ENCODE data around the gene TRIM14. TPM values are rescaled to one million over a fixed set of nuclear protein-coding genes. Genes with fewer than 3 reads are reported as not detected.

TRIM14 gene
- total and polyA plus RNA-seq, 10 of the 15 experiments (the other 5 are each of a cell fraction or from before 2014, with no cell fraction given) = 8.6 to 53.3 (median 35.7) TPM

GRCh38 chr9:98022447-98022846 lies 96.6 kb downstream of the TRIM14 start (continued):
- TF ChIP-seq MLLT1 (IDR thresholded peaks at IDR 0.05) (no peak), SIX5 (IDR thresholded peaks at IDR 0.05; ENCODE audit: low read depth, low read length, severe bottlenecking) (no peak), IRF5 (IDR thresholded peaks at IDR 0.05; ENCODE audit: borderline replicate concordance) (no peak), SREBF2 (IDR thresholded peaks at IDR 0.05; ENCODE audit: low read length) (no peak), FOXM1 (IDR thresholded peaks at IDR 0.05; ENCODE audit: low read depth, low read length) (no peak), KLF5 (IDR thresholded peaks at IDR 0.05; ENCODE audit: partially characterized antibody) (no peak), JUND (IDR thresholded peaks at IDR 0.05; ENCODE audit: low read depth, low read length) (no peak), JUNB (IDR thresholded peaks at IDR 0.05) (no peak)

GRCh38 chr9:98021306-98022040 lies 97.5 kb downstream of the TRIM14 start:
- Histone ChIP-seq H3K9me3 (replicated peaks; ENCODE audit: control insufficient read depth, insufficient read depth, low read length) (no peaks in the 10 kb centered on the region), H3K36me3 (ENCODE audit: control insufficient read depth in 2 of 2, insufficient read depth in 2 of 2, low read length in 1 of 2) (peaks cover 11% of the 10 kb centered on the region in 2 experiments), H3K27me3 (replicated peaks in 1 of 2; ENCODE audit: control insufficient read depth in 2 of 2, insufficient read depth in 2 of 2, low read length in 1 of 2) (no peaks in the 10 kb centered on the region), H4K20me1 (ENCODE audit: control insufficient read depth, insufficient read depth) (no peaks in the 10 kb centered on the region), H3K79me2 (ENCODE audit: control insufficient read depth, insufficient read depth, low read length) (no peaks in the 10 kb centered on the region), H3K9ac (ENCODE audit: control insufficient read depth, insufficient read depth, low read length) (no peak overlapping the region), H2AFZ (ENCODE audit: control insufficient read depth, low read depth, low read length) (no peak overlapping the region), H3K4me2 (ENCODE audit: control insufficient read depth, insufficient read depth) (no peak overlapping the region), H3K4me3 (no peak overlapping the region), H3K27ac (ENCODE audit: control insufficient read depth, insufficient read depth) (no peak overlapping the region), H3K4me1 (ENCODE audit: control insufficient read depth, insufficient read depth, low read length) (no peaks in the 10 kb centered on the region)
- ChIA-PET RAD21 (ENCODE audit: unreplicated experiment) (no interaction called here), SMC1A (ENCODE audit: uncharacterized antibody, unreplicated experiment) (interaction anchor here (0.9 to 1.5 kb wide), 5 partner anchors 11 to 35 kb away, joined by 3 to 8 read pairs (median 4); no protein-coding TSS in a partner anchor), CTCF (no interaction called here), POLR2A (interaction anchor here (0.6 kb wide), 1 partner anchor 229 kb away, joined by 3 read pairs; no protein-coding TSS in a partner anchor)
- no peak for FAIRE-seq
- WGBS (ENCODE audit: insufficient coverage, insufficient replicate concordance, low lambda C conversion rate, missing lambda C conversion rate) = 78% methylated on average over 8 of the region's 8 CpGs
- in situ Hi-C loops (cut with MboI) (no loop called here), intact Hi-C loops (cut with micrococcal nuclease; ENCODE audit: unreplicated experiment) (no loop called here)
- no peak for ATAC-seq
- DNase-seq (ENCODE audit: low read depth, low spot score) = no peak
- BruUV-seq (replicated peaks) = no TSS peak
- TF ChIP-seq MTA2 (IDR thresholded peaks at IDR 0.05; ENCODE audit: low read depth) = no peak
- no peak for TF ChIP-seq SREBF1 (IDR thresholded peaks at IDR 0.05; ENCODE audit: low read length)
- no peak for TF ChIP-seq RCOR1 (conservative IDR thresholded peaks at IDR 0.05; ENCODE audit: low read depth, low read length)
- no peak for TF ChIP-seq RFX5 (IDR thresholded peaks at IDR 0.05; ENCODE audit: low read depth, low read length)
- TF ChIP-seq IRF5 (IDR thresholded peaks at IDR 0.05; ENCODE audit: borderline replicate concordance) = no peak
- no peak for TF ChIP-seq TCF3 (IDR thresholded peaks at IDR 0.05; ENCODE audit: borderline replicate concordance, insufficient read depth, low read depth, low read length)
- TF ChIP-seq HSF1 (IDR thresholded peaks at IDR 0.05; ENCODE audit: low read depth, low read length) = no peak
- TF ChIP-seq BMI1 (IDR thresholded peaks at IDR 0.05; ENCODE audit: borderline replicate concordance) = no peak
- no peak for TF ChIP-seq ETV6 (conservative IDR thresholded peaks at IDR 0.05 in 1 of 2, IDR thresholded peaks at IDR 0.05 in 1 of 2; ENCODE audit: borderline replicate concordance in 1 of 2, low read depth in 1 of 2)
